Suprapubic skin (tissue), 4 donors: ENCODE measurements around the gene PPFIA4. TPM values are rescaled to one million over a fixed set of nuclear protein-coding genes. Genes with fewer than 3 reads are reported as not detected.

ENCODE experiments used
- DNase-seq, 2 donors: peaks; one replicate each; pipeline ENCODE4 v3.0.0-alpha.2; 2019; ENCODE audit warnings: low spot score in 2 of 2
- H3K27ac ChIP-seq: fragments of 200-600 bp; sonication (generic); one replicate; pipeline ENCODE4 v1.5.1; 2019
- H3K27me3 ChIP-seq: fragments of 200-600 bp; sonication (generic); one replicate; pipeline ENCODE4 v1.5.1; 2019
- H3K36me3 ChIP-seq: fragments of 200-600 bp; sonication (generic); one replicate; pipeline ENCODE4 v1.5.1; 2019
- H3K4me1 ChIP-seq: fragments of 200-600 bp; sonication (generic); one replicate; pipeline ENCODE4 v1.5.1; 2019
- H3K4me3 ChIP-seq: fragments of 200-600 bp; sonication (generic); one replicate; pipeline ENCODE4 v1.5.1; 2019; ENCODE audit warnings: mild to moderate bottlenecking
- H3K9me3 ChIP-seq: fragments of 200-600 bp; sonication (generic); one replicate; pipeline ENCODE4 v1.5.1; 2019
- EP300 ChIP-seq: sonication (generic); formaldehyde crosslinking; IDR thresholded peaks from one replicate; pipeline ENCODE4 v1.6.1; 2017; ENCODE audit warnings: antibody characterized with exemption
- POLR2A ChIP-seq, 2 donors: fragments of 450-650 bp; IDR thresholded peaks; one replicate each; pipeline ENCODE4 v1.6.1; 2017; ENCODE audit warnings: antibody characterized with exemption in 2 of 2, mild to moderate bottlenecking in 2 of 2, moderate library complexity in 2 of 2
- POLR2AphosphoS5 ChIP-seq, 3 donors: sonication (generic); formaldehyde crosslinking; IDR thresholded peaks; one replicate each; pipeline ENCODE4 v1.6.1; 2017; ENCODE audit warnings: antibody characterized with exemption in 3 of 3
- WGBS: methylation state at CpG from one replicate; pipeline ENCODE4 v1.1.5; 2018; 5-methylcytosine and 5-hydroxymethylcytosine counted together
- total RNA-seq, 4 donors: library from RNA; depleted of rRNA; stranded (reverse); fragments of >200 nt; gene quantifications; one replicate each; pipeline ENCODE4 v1.1.0, GENCODE V29; 2016
- TF ChIP-seq, protein P1 (sequence below), 2 donors: fragments of 200-600 bp in 1 of 2; fragments of 450-650 bp in 1 of 2; sonication (generic) in 1 of 2; IDR thresholded peaks; one replicate each; pipeline ENCODE4 v1.5.1; 2016 to 2019; ENCODE audit warnings: antibody characterized with exemption in 2 of 2, mild to moderate bottlenecking in 1 of 2, moderate library complexity in 1 of 2

The PPFIA4 gene
- total RNA-seq, 4 donors from 2014 or later, result 0.26 to 38.7 (median 1.5) TPM

DNA sequence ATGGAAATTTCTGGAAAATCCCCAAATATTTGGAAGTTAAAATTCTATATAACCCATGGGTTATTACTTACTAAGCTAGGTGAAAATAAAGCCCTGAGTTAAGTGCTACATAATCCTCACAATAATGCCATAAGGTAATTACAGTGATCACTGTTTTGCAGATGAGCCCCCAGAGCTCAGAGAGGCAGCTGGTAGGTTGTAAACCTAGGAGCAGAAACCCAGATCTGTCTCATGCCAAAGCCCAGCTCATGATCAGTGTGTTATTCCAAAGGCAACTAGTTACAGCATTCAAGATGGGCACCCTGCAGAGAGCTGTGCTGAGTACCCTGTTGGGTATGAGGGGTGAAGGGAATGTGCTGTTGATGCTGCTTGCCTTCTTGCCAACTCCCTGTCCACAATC is 70.3 kb downstream of the PPFIA4 start:
- Histone ChIP-seq H3K27me3 (no peaks in the 10 kb centered on the region), H3K36me3 (no peaks in the 10 kb centered on the region), H3K4me1 (no peaks in the 10 kb centered on the region), H3K9me3 (peaks cover 13% of the 10 kb centered on the region), H3K27ac (no peak overlapping the region), H3K4me3 (no peak overlapping the region)
- DNase-seq, result no peak
- TF ChIP-seq POLR2AphosphoS5 (IDR thresholded peaks at IDR 0.05) (no peak), POLR2A (IDR thresholded peaks at IDR 0.05) (no peak), EP300 (no peak)
- TF ChIP-seq, protein P1, sequence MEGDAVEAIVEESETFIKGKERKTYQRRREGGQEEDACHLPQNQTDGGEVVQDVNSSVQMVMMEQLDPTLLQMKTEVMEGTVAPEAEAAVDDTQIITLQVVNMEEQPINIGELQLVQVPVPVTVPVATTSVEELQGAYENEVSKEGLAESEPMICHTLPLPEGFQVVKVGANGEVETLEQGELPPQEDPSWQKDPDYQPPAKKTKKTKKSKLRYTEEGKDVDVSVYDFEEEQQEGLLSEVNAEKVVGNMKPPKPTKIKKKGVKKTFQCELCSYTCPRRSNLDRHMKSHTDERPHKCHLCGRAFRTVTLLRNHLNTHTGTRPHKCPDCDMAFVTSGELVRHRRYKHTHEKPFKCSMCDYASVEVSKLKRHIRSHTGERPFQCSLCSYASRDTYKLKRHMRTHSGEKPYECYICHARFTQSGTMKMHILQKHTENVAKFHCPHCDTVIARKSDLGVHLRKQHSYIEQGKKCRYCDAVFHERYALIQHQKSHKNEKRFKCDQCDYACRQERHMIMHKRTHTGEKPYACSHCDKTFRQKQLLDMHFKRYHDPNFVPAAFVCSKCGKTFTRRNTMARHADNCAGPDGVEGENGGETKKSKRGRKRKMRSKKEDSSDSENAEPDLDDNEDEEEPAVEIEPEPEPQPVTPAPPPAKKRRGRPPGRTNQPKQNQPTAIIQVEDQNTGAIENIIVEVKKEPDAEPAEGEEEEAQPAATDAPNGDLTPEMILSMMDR (IDR thresholded peaks at IDR 0.05), result no peak

- no peak for DNase-seq
- no peak overlapping the region for H3K4me3 ChIP-seq
- no peaks in the 10 kb centered on the region for H3K27me3 ChIP-seq
- H3K9me3 ChIP-seq, result peaks cover 13% of the 10 kb centered on the region
- 79% methylated on average over 1 of the region's 1 CpG for WGBS
- H3K36me3 ChIP-seq, result no peaks in the 10 kb centered on the region
- no peak for TF ChIP-seq POLR2AphosphoS5 (IDR thresholded peaks at IDR 0.05)
- TF ChIP-seq POLR2A (IDR thresholded peaks at IDR 0.05), result no peak
- no peak for TF ChIP-seq EP300
- TF ChIP-seq, protein P1 (IDR thresholded peaks at IDR 0.05), result no peak
- no peaks in the 10 kb centered on the region for H3K4me1 ChIP-seq
- H3K27ac ChIP-seq, result no peak overlapping the region
Observed at GRCh38 chr1:203097001-203097400, 70.7 kb downstream of the PPFIA4 start.

DNA sequence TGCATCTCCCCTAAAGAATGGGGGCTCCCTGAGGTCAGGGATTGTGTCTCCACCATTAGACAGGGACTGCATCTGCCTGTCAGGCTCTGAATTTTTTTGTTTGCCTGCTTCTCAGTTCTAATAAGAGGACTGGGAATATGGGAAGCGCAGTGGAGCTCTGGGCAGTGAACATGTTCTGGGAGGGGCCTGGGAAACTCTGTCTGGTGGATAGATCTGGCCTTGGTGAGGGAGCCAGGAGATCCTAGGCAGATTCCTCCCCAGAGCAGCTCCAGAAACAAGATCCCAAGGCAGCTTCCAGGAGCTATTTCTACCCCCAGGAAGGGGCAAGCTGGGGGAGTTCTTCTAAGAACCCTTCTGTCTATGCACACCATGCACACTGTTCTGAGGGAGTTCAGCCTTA is 72.2 kb downstream of the PPFIA4 start:
- Histone ChIP-seq H3K27me3 (no peaks in the 10 kb centered on the region), H3K36me3 (no peaks in the 10 kb centered on the region), H3K4me3 (no peak overlapping the region), H3K27ac (no peak overlapping the region), H3K4me1 (no peaks in the 10 kb centered on the region), H3K9me3 (peaks cover 13% of the 10 kb centered on the region)
- DNase-seq, result no peak
- WGBS, result 83% methylated on average over 1 of the region's 1 CpG
- no peak for TF ChIP-seq POLR2AphosphoS5 (IDR thresholded peaks at IDR 0.05)
- no peak for TF ChIP-seq EP300
- TF ChIP-seq, protein P1 (IDR thresholded peaks at IDR 0.05), result no peak
- TF ChIP-seq POLR2A (IDR thresholded peaks at IDR 0.05), result no peak

GRCh38 chr1:203098914-203099520 is 72.7 kb downstream of the PPFIA4 start:
- H3K27me3 ChIP-seq, result no peaks in the 10 kb centered on the region
- no peak overlapping the region for H3K27ac ChIP-seq
- peaks cover 13% of the 10 kb centered on the region for H3K9me3 ChIP-seq
- H3K4me1 ChIP-seq, result no peaks in the 10 kb centered on the region
- TF ChIP-seq POLR2AphosphoS5 (IDR thresholded peaks at IDR 0.05), result no peak
- no peak for TF ChIP-seq POLR2A (IDR thresholded peaks at IDR 0.05)
- TF ChIP-seq, protein P1 (IDR thresholded peaks at IDR 0.05), result no peak
- no peak for TF ChIP-seq EP300
- no peak for DNase-seq
- H3K36me3 ChIP-seq, result no peaks in the 10 kb centered on the region
- WGBS, result 85% methylated on average over 8 of the region's 8 CpGs
- no peak overlapping the region for H3K4me3 ChIP-seq

DNA sequence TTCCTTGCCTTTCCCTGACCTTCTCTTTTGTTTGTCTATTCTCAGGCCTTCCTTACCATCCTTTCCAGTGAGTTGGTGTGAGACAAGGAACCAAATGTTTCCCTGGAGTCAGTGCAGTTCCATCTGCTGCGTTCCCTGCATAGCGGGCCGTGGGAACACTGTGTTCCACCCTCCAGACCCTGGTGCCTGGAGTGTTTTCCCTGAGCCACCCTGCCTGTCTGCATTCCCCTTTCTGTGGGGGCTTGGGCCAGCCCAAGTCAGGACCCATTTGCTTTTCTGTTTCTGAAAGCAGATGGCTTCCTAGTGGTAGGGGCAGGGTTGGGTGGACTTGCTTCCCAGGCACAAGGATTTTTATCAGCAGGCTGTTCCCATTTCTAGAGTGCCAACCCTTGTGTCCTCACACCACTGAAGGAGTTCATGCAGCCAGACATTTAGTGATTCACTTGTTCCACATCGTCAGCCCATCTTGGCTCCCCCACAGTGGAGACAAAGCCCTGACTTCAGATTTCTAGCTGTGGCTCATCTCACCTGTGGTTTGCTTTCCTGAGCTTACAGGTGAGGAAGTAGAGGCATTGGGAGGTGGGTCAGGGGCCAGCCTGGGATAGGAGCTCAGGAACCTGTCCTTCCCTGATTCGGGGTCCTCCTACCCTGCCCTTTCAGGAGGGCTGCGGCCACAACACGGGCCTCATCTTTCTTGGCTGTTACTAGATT is 73.7 kb downstream of the PPFIA4 start:
- TF ChIP-seq POLR2AphosphoS5 (IDR thresholded peaks at IDR 0.05), result no peak
- TF ChIP-seq, protein P1 (IDR thresholded peaks at IDR 0.05), result no peak
- no peak for TF ChIP-seq EP300
- TF ChIP-seq POLR2A (IDR thresholded peaks at IDR 0.05), result no peak
- Histone ChIP-seq H3K4me1 (no peaks in the 10 kb centered on the region), H3K27me3 (no peaks in the 10 kb centered on the region), H3K4me3 (no peak overlapping the region), H3K36me3 (no peaks in the 10 kb centered on the region), H3K27ac (no peak overlapping the region), H3K9me3 (peaks cover 7% of the 10 kb centered on the region)
- WGBS, result 76% methylated on average over 7 of the region's 7 CpGs
- no peak for DNase-seq
